GM23338 (cell line): ENCODE results near the gene NLRP5. TPM values are rescaled to one million over a fixed set of nuclear protein-coding genes. Genes with fewer than 3 reads are reported as not detected.

Source experiments
- ATAC-seq: fragments of 200-7000 bp; cut with Tn5 transposase; 3 replicates; pipeline ENCODE4 v1.9.1; 2020
- DNase-seq: peaks from one replicate; pipeline ENCODE4 v3.0.0-alpha.2; 2015; ENCODE audit warnings: low spot score
- H2AFZ ChIP-seq: fragments of 200-600 bp; sonication (generic); 2 replicates; pipeline ENCODE4 v1.8.0; 2016; ENCODE audit warnings: antibody characterized with exemption, mild to moderate bottlenecking, moderate library complexity
- H3F3A ChIP-seq: fragments of 200-600 bp; sonication (generic); replicated peaks from 2 replicates; pipeline ENCODE4 v1.8.0; 2017; ENCODE audit warnings: antibody characterized with exemption, mixed run types, low read depth
- H3K27ac ChIP-seq: fragments of 200-600 bp; sonication (generic); 2 replicates; pipeline ENCODE4 v1.6.1; 2016; ENCODE audit warnings: low read depth
- H3K27me3 ChIP-seq: fragments of 200-600 bp; sonication (generic); 2 replicates; pipeline ENCODE4 v1.8.0; 2016; ENCODE audit warnings: mild to moderate bottlenecking, mixed run types, moderate library complexity; ENCODE audit not compliant: insufficient read depth
- H3K36me3 ChIP-seq: fragments of 200-600 bp; sonication (generic); 2 replicates; pipeline ENCODE4 v1.8.0; 2016; ENCODE audit warnings: mild to moderate bottlenecking; ENCODE audit not compliant: insufficient read depth
- H3K4me1 ChIP-seq: fragments of 200-600 bp; sonication (generic); 2 replicates; pipeline ENCODE4 v1.8.0; 2016; ENCODE audit warnings: mild to moderate bottlenecking, moderate library complexity; ENCODE audit not compliant: insufficient read depth
- H3K4me2 ChIP-seq: fragments of 200-600 bp; sonication (generic); 2 replicates; pipeline ENCODE4 v1.7.1; 2017; ENCODE audit warnings: mixed run types
- H3K4me3 ChIP-seq: fragments of 200-600 bp; sonication (generic); 2 replicates; pipeline ENCODE4 v1.6.1; 2016; ENCODE audit warnings: mixed run types
- H3K79me2 ChIP-seq: fragments of 200-600 bp; sonication (generic); replicated peaks from 2 replicates; pipeline ENCODE4 v1.8.0; 2017; ENCODE audit warnings: mild to moderate bottlenecking; ENCODE audit not compliant: insufficient read depth
- H3K9me2 ChIP-seq: fragments of 200-600 bp; sonication (generic); 2 replicates; pipeline ENCODE4 v1.8.0; 2017; ENCODE audit not compliant: insufficient read depth
- H4K20me1 ChIP-seq: fragments of 200-600 bp; sonication (generic); replicated peaks from 2 replicates; pipeline ENCODE4 v1.8.0; 2017; ENCODE audit warnings: mild to moderate bottlenecking; ENCODE audit not compliant: insufficient read depth
- H3K27ac Mint-ChIP-seq: 2 replicates; pipeline ENCODE4 v1.8.0; 2020; ENCODE audit warnings: inconsistent platforms, mild to moderate bottlenecking, moderate library complexity, mixed read lengths
- H3K27me3 Mint-ChIP-seq: 3 replicates; pipeline ENCODE4 v1.8.0; 2022; ENCODE audit warnings: low read depth, mild to moderate bottlenecking, moderate library complexity, mixed read lengths, inconsistent platforms; ENCODE audit not compliant: insufficient read depth, poor library complexity
- H3K36me3 Mint-ChIP-seq: 3 replicates; pipeline ENCODE4 v1.8.0; 2021; ENCODE audit warnings: low read depth, mild to moderate bottlenecking, inconsistent platforms, moderate library complexity, mixed read lengths
- H3K4me1 Mint-ChIP-seq: 3 replicates; pipeline ENCODE4 v1.8.0; 2020; ENCODE audit warnings: mild to moderate bottlenecking, inconsistent platforms, mixed read lengths
- H3K4me3 Mint-ChIP-seq: 3 replicates; pipeline ENCODE4 v1.8.0; 2021; ENCODE audit warnings: moderate library complexity, mild to moderate bottlenecking, inconsistent platforms, mixed read lengths
- H3K9me3 Mint-ChIP-seq: 3 replicates; pipeline ENCODE4 v1.8.0; 2020; ENCODE audit warnings: moderate library complexity, mild to moderate bottlenecking, inconsistent platforms, mixed read lengths
- ETS1 ChIP-seq: IDR thresholded peaks from 2 replicates; pipeline ENCODE4 v1.6.1; 2016; ENCODE audit warnings: antibody characterized with exemption
- EZH2 ChIP-seq: fragments of 200-600 bp; sonication (generic); IDR thresholded peaks from one replicate; pipeline ENCODE4 v1.8.0; 2017; ENCODE audit warnings: antibody characterized with exemption, mild to moderate bottlenecking, low read depth; ENCODE audit not compliant: unreplicated experiment
- EZH2phosphoT487 ChIP-seq: fragments of 200-600 bp; sonication (generic); IDR thresholded peaks from one replicate; pipeline ENCODE4 v1.8.1; 2018; ENCODE audit warnings: antibody characterized with exemption; ENCODE audit not compliant: unreplicated experiment
- NANOG ChIP-seq: IDR thresholded peaks from 2 replicates; pipeline ENCODE4 v1.6.1; 2016; ENCODE audit warnings: antibody characterized with exemption, borderline replicate concordance
- POLR2AphosphoS5 ChIP-seq: IDR thresholded peaks from 2 replicates; pipeline ENCODE4 v1.6.1; 2016; ENCODE audit warnings: antibody characterized with exemption, low read depth
- REST ChIP-seq: IDR thresholded peaks from one replicate; pipeline ENCODE4 v1.6.1; 2018; ENCODE audit warnings: antibody characterized with exemption; ENCODE audit not compliant: unreplicated experiment
- ZNF331 ChIP-seq: fragments of 250-450 bp; sonication (Bioruptor Pico); IDR thresholded peaks from 2 replicates; pipeline ENCODE4 v1.5.0; 2020; ENCODE audit warnings: low read depth, mild to moderate bottlenecking, moderate library complexity
- polyA plus RNA-seq: library from polyadenylated mRNA; unstranded; fragments of >200 nt; fragmentation: Nextera tagmentation; extraction: Ambion mirVana; gene quantifications from 2 replicates; pipeline ENCODE4 v1.2.1, GENCODE V29; 2016
- total RNA-seq: library from RNA; depleted of rRNA; stranded (reverse); fragments of >200 nt; shearing (Covaris generic); gene quantifications from 2 replicates; pipeline ENCODE4 v1.2.3, GENCODE V29; 2014

Gene NLRP5
- total and polyA plus RNA-seq, 2 experiments from 2014 or later, result not detected

GRCh38 chr19:56107626-56108351, 121.2 kb downstream of the NLRP5 start:
- Histone ChIP-seq H3K27me3 (no peaks in the 10 kb centered on the region), H3K4me1 (peaks cover 52% of the 10 kb centered on the region), H3K4me2 (no peak overlapping the region), H2AFZ (no peak overlapping the region), H3K4me3 (no peak overlapping the region), H4K20me1 (peaks cover 39% of the 10 kb centered on the region), H3K79me2 (peaks cover 87% of the 10 kb centered on the region), H3K9me2 (no peaks in the 10 kb centered on the region), H3K27ac (no peak overlapping the region), H3K36me3 (no peaks in the 10 kb centered on the region), H3F3A (0 out of 2 replicates have a peak, but pooled peaks cover 3% of the 10 kb centered on the region)
- Mint-ChIP-seq H3K4me1 (peaks cover 63% of the 10 kb centered on the region), H3K4me3 (no peak overlapping the region), H3K27me3 (peaks cover 37% of the 10 kb centered on the region), H3K27ac (no peak overlapping the region; the same call in 1 of the 2 replicates), H3K9me3 (no peaks in the 10 kb centered on the region; the same call in 2 of the 3 replicates), H3K36me3 (peaks cover 4% of the 10 kb centered on the region; the same call in 2 of the 3 replicates)
- ATAC-seq (no peak; the same call in 2 of the 3 replicates), DNase-seq (peak; percentile 48)
- TF ChIP-seq NANOG (no peak), ZNF331 (CRISPR knock-in tag) (no peak), REST (no peak), EZH2 (no peak), ETS1 (no peak)

- H3K9me3 Mint-ChIP-seq, result no peaks in the 10 kb centered on the region; the same call in 2 of the 3 replicates
- Histone ChIP-seq H3K36me3 (no peaks in the 10 kb centered on the region), H3K9me2 (no peaks in the 10 kb centered on the region), H4K20me1 (peaks cover 47% of the 10 kb centered on the region), H3K27ac (peak overlapping the region; percentile 69; the same call in 1 of the 2 replicates), H3K79me2 (peaks cover 89% of the 10 kb centered on the region), H3F3A (0 out of 2 replicates have a peak, but pooled peaks cover 3% of the 10 kb centered on the region), H3K4me2 (peak overlapping the region; percentile 55; the same call in 1 of the 2 replicates), H2AFZ (no peak overlapping the region), H3K27me3 (no peaks in the 10 kb centered on the region), H3K4me1 (peaks cover 61% of the 10 kb centered on the region), H3K4me3 (no peak overlapping the region)
- DNase-seq, result no peak
- TF ChIP-seq EZH2phosphoT487, result no peak
- TF ChIP-seq POLR2AphosphoS5, result no peak
- peaks cover 4% of the 10 kb centered on the region; the same call in 2 of the 3 replicates for H3K36me3 Mint-ChIP-seq
- H3K4me3 Mint-ChIP-seq, result 0 out of 3 replicates have a peak overlapping the region, but pooled peaks have one; percentile 16
- H3K27ac Mint-ChIP-seq, result no peak overlapping the region; the same call in 1 of the 2 replicates
- no peak for ATAC-seq
- peaks cover 71% of the 10 kb centered on the region for H3K4me1 Mint-ChIP-seq
- H3K27me3 Mint-ChIP-seq, result peaks cover 37% of the 10 kb centered on the region
These were observed 122.0 kb downstream of the NLRP5 start for GRCh38 chr19:56108447-56109195.
